Large intestine (tissue), 3 donors: ENCODE data around the gene CAMTA2. TPM values are rescaled to one million over a fixed set of nuclear protein-coding genes. Genes with fewer than 3 reads are reported as not detected.

Experiments
- DNase-seq, 2 donors: peaks; one replicate each; pipeline versions ENCODE4 v3.0.0 to v3.0.0-alpha.2; 2013
- H3K27ac ChIP-seq: one replicate; pipeline ENCODE4 v1.5.1; 2013; ENCODE audit warnings: low read length
- H3K27me3 ChIP-seq: 2 replicates; pipeline ENCODE4 v1.6.1; 2013; ENCODE audit warnings: low read length; ENCODE audit not compliant: control insufficient read depth, insufficient read depth
- H3K36me3 ChIP-seq: 2 replicates; pipeline ENCODE4 v1.6.1; 2013; ENCODE audit warnings: low read length; ENCODE audit not compliant: control insufficient read depth, insufficient read depth
- H3K4me1 ChIP-seq: one replicate; pipeline ENCODE4 v1.6.1; 2013; ENCODE audit warnings: low read length; ENCODE audit not compliant: control insufficient read depth, insufficient read depth
- H3K4me3 ChIP-seq: one replicate; pipeline ENCODE4 v1.5.1; 2013; ENCODE audit warnings: low read length
- H3K9me3 ChIP-seq: one replicate; pipeline ENCODE4 v1.6.1; 2013; ENCODE audit warnings: mild to moderate bottlenecking, low read depth, low read length, moderate library complexity; ENCODE audit not compliant: control insufficient read depth
- WGBS: methylation state at CpG from one replicate; pipeline ENCODE4 v1.1.5; 2013; ENCODE audit warnings: low lambda C conversion rate; ENCODE audit not compliant: insufficient coverage; 5-methylcytosine and 5-hydroxymethylcytosine counted together
- polyA plus RNA-seq: library from polyadenylated mRNA; unstranded; fragments of 120-200 nt; gene quantifications from one replicate; pipeline ENCODE4 v1.2.1, GENCODE V29; 2013

CAMTA2 gene
- polyA plus RNA-seq, 1 donor: 35.6 TPM

DNA sequence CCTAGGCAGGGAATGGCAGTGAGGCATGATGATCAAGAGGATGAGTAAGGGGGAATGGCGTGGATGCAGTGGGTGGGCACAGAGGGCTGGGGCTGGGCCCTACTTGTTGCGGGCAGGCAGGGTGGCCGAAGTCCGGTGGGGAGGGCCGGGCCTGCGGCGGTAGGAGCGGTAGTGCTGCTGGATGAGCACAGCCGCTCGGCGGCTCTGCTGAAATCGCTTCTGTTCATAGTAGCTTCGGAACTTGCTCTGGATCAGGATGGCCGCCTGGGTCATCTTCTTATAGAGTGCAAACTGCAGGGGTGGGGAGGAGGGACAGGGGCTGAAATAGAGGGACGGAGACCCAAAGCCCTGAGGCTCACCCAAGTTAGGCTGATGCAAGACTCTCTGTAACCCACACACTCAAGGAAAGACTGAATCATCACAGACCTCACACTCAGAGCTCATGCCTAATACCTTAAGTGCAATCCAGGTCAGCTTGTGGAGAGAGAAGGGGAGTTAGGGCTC is 18.4 kb downstream of the CAMTA2 start:
- H3K27me3 ChIP-seq: no peaks in the 10 kb centered on the region
- DNase-seq: peak in 1 of 2 donors; percentile 60
- H3K27ac ChIP-seq: peak overlapping the region; percentile 95
- H3K9me3 ChIP-seq: no peaks in the 10 kb centered on the region
- peaks cover 33% of the 10 kb centered on the region for H3K4me1 ChIP-seq
- peaks cover 48% of the 10 kb centered on the region for H3K36me3 ChIP-seq
- no CpG with 5 or more reads among the region's 15 CpGs for WGBS
- H3K4me3 ChIP-seq: peak overlapping the region; percentile 83

DNA sequence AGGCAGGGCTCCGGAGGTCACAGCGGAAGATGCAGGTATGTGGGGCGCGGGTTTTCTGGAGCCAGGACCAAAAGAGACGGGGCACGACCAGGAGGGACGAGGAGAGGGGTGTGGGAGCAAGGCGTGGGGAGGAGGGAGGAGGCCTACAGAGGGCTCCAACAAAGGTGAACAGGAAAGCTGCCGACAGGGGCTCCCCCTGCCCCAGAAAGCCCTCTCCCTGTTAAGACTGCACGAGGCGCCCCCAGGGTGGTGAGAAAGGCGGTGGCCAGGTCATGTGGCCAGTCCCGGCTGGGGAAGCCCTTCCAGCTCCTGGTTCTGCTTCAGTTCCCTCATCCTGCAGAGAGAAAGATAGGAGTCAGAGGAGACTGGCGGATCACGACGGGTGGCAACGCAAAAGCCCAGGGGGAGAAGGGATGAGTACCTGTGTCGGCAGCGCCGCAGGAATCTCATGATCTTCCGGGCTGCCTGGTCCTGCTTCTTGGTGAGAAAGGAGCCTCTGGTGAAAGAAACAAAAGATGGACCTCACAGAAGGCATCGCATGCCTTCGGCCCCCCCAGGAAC is 18.9 kb downstream of the CAMTA2 start:
- no peaks in the 10 kb centered on the region for H3K9me3 ChIP-seq
- H3K4me1 ChIP-seq: peaks cover 33% of the 10 kb centered on the region
- peaks cover 43% of the 10 kb centered on the region for H3K36me3 ChIP-seq
- peak in 1 of 2 donors; percentile 58 for DNase-seq
- H3K27me3 ChIP-seq: no peaks in the 10 kb centered on the region
- H3K4me3 ChIP-seq: peak overlapping the region; percentile 83
- peak overlapping the region; percentile 95 for H3K27ac ChIP-seq
- no CpG with 5 or more reads among the region's 23 CpGs for WGBS

DNA sequence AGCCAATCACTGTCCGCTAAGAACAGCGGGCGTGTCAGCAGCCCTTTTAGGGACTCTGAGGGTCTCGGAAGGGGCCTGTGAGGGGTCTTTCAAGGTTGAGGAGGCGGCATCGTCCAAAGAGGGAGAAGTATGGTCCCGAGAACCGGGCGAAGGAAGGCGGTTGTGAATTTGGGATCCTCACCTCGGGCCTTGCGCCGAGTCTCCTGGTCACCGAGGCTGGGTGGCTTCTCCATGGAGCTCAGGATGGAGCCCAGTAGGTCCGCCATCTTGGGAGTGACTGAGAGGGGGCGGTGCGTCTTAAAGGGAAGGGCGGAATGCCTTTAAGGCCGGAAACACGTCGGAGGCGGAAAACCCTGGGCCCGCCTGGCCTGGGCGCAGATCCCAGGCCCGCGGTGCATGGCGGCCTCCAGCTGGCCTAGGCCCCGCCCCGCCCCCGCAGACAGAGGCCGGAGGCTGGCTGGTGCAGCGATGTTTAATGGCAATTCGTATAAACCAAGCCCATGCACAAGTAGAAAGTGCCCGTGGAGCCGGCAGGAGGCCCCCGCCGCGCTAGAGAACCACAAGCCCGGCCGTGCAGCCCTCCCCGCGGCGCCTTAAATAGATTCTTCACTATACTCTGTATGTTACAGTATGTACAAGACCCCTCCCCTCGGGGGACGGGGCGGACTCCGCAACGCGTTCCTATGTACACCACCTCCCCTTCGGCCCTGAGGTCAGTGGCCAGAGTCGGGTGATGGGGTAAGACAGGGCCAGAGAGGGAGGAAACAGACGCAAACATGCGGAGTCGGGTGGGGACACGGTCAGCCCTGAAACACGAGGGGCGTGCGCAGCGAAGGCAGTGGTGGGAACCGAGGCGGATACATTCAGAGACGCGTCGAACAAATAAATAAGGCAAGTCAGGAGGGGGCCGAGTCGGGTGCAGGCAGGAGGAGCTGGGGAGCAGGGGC is 19.7 kb downstream of the CAMTA2 start, which contains the start of gene SPAG7:
SPAG7 (minus strand) TSS at position 279 of the 947 bp plus-strand sequence; CDS start at position 266, 13 bp downstream.
- peak; percentile 97 to 100 for DNase-seq
- no CpG with 5 or more reads among the region's 66 CpGs for WGBS

DNA sequence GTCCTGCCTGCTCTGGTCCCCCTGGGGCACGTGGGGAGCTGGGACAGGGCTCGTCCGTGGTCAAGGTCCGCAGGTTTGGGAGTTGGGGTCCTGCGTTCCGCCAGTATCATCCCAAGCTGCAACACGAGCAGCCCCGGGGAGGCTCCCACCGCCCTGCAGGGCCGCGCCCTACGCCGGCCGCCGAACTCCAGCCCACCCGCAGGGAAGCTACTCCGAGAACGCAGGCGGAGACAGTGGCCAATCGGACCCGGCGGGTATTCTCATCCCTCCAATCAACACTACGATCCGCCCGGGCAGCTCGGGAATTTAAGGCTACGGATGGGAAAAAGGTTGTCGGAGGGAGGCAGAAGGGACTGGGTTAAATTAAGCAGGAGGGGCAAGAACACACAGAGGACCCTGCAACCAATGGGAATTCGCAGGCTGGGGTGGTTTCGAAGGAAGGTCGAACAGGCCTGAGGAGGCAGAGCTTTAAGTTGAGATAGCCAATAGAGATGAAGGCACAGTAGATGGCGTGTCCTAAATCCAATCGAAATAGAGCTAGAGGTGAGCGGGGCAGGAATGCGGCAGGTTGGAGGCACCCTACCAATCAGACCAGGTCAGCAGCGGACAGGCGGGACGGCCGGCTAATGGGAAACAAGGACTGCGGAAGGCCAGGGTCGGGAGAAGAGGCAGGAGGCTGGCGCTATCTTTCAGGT is 20.5 kb downstream of the CAMTA2 start:
- no peaks in the 10 kb centered on the region for H3K27me3 ChIP-seq
- H3K4me1 ChIP-seq: peaks cover 33% of the 10 kb centered on the region
- peak overlapping the region; percentile 83 for H3K4me3 ChIP-seq
- peak overlapping the region; percentile 95 for H3K27ac ChIP-seq
- WGBS: no CpG with 5 or more reads among the region's 42 CpGs
- peaks cover 31% of the 10 kb centered on the region for H3K36me3 ChIP-seq
- H3K9me3 ChIP-seq: no peaks in the 10 kb centered on the region
- peak; percentile 99 to 100 for DNase-seq

More for the DNA sequence above, 19.7 kb downstream of the CAMTA2 start, which contains the start of gene SPAG7:
- H3K4me3 ChIP-seq: peak within 1 kb of the TSS; percentile 83
- peak within 1 kb of the TSS; percentile 95 for H3K27ac ChIP-seq
- H3K36me3 ChIP-seq: peaks cover 38% of the 10 kb centered on the region
- no peaks in the 10 kb centered on the region for H3K27me3 ChIP-seq
- H3K9me3 ChIP-seq: no peaks in the 10 kb centered on the region
- peaks cover 33% of the 10 kb centered on the region for H3K4me1 ChIP-seq

DNA sequence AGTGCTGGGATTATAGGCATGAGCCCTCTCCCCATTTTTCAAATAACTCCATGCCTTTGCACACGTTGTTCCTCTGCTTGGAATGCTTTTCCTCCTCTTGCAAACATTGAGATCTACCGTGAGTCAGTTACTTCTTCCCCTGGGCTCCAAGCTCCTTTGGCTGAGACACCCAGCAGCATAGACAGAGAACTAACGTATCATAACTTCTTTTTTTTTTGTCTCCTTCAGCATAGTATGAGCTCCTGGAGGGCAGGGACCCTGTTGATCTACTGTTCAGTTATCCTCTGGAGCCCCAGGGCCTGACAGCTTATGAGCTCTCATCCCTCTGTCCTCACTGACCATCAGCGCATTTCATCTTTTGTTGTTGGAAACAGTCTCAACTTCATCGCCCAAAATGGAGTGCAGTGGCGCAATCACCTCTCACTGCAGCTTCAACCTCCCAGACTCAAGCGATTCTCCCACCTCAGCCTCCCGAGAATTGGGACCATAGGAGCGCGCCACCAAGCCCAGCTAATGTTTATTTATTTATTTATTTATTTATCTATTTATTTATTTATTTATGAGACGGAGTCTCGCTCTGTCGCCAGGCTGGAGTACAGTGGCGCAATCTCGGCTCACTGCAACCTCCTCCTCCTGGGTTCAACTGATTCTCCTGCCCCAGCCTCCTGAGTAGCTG is 22.0 kb downstream of the CAMTA2 start:
- Histone ChIP-seq H3K4me1 (peaks cover 33% of the 10 kb centered on the region), H3K27ac (no peak overlapping the region), H3K4me3 (no peak overlapping the region), H3K27me3 (no peaks in the 10 kb centered on the region), H3K9me3 (no peaks in the 10 kb centered on the region), H3K36me3 (peaks cover 25% of the 10 kb centered on the region)
- WGBS: 100% methylated on average over 3 of the region's 15 CpGs
- DNase-seq: no peak

DNA sequence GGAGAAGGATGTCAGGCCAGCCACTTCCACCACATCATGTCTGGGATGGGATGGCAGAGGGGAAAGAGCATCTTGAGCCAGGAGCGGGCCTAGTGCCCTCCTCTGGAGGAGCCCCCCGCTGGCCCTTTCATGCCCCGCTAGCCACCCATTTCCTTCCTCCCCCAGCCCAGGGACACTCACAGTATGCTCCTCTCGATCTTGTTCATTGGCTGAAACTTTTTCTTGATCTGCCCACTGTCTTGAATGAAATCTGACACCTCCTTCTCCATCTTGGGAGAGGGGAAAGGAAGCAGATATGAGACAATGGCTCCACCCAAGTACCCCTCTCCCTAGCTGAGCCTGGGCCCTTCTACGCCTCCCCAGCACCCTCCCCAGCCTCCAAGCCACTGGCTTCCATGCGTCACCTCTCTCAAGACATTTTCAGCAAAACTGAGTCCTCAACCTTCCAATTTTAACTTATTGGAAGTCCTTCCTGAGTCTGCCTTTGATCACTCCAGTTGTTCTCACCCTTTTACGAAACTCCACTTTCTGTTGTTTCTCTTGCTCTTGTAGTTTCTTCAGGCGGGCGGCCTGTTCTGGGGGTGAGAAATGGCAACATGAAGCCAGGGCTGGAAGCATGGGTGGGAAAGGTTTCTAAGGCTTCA is 27.1 kb downstream of the CAMTA2 start:
- H3K27me3 ChIP-seq: no peaks in the 10 kb centered on the region
- H3K9me3 ChIP-seq: no peaks in the 10 kb centered on the region
- no peak overlapping the region for H3K4me3 ChIP-seq
- peaks cover 27% of the 10 kb centered on the region for H3K36me3 ChIP-seq
- WGBS: no CpG with 5 or more reads among the region's 9 CpGs
- peaks cover 13% of the 10 kb centered on the region for H3K4me1 ChIP-seq
- DNase-seq: no peak
- H3K27ac ChIP-seq: no peak overlapping the region

DNA sequence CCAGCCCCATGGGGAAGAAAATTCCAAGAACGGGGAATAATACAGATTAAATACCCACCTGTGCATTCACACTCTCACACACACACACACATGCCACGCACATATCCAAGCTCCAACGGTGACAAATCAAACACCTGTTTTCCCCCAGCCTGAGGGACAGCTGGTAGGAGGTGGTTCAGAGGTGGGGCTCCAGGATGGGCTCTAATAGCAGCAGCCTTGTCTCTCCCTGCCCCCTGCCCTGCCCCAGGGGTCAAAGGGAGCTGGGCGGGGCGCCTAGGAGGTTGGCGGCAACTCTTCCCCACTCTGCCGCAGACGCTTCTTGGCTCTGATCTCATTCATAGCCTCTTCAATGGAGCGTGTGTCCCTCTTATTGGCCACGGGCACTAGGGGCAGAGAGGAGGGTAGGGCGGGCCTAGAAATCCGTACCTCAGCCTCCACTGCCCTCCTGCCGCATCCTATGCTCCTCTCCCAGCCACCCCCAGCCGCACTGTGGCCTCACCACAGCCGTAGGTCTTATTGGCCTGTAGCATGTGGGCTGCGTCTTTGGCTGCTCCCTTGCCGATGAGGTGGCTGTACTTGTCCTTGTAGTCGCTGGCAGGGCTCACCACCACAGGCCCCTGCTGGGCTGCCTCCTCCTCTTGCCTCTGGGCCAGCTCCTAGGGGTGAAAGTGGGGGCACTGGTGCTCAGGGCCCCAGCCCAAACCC is 28.1 kb downstream of the CAMTA2 start:
- H3K27ac ChIP-seq: peak overlapping the region; percentile 8
- peak in 1 of 2 donors; percentile 65 for DNase-seq

DNA sequence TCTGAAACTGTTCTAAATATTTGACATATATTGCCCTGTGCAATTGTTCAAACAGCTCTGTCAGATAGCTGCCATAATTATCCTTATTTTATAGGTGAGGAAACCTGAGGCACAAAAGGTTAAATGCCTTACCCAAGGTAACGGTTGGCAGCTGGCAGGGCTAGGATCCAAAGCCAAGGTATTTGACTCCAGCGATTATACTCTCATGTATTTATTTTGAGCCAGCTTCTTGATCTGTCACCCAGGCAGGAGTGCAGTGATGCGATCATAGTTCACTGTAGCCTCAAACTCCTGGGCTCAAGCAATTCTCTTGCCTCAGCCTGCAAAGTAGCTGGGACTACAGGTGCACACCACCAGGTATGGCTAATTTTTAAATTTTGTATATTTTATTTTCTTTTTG is 29.4 kb downstream of the CAMTA2 start:
- Histone ChIP-seq H3K27me3 (no peaks in the 10 kb centered on the region), H3K9me3 (no peaks in the 10 kb centered on the region), H3K36me3 (peaks cover 27% of the 10 kb centered on the region), H3K4me3 (no peak overlapping the region), H3K4me1 (peaks cover 12% of the 10 kb centered on the region), H3K27ac (no peak overlapping the region)
- no peak for DNase-seq
- no CpG with 5 or more reads among the region's 3 CpGs for whole genome bisulfite sequencing

More for the DNA sequence above, 28.1 kb downstream of the CAMTA2 start:
- H3K4me3 ChIP-seq: no peak overlapping the region
- H3K9me3 ChIP-seq: no peaks in the 10 kb centered on the region
- peaks cover 12% of the 10 kb centered on the region for H3K4me1 ChIP-seq
- no peaks in the 10 kb centered on the region for H3K27me3 ChIP-seq
- H3K36me3 ChIP-seq: peaks cover 27% of the 10 kb centered on the region
- no CpG with 5 or more reads among the region's 18 CpGs for WGBS

DNA sequence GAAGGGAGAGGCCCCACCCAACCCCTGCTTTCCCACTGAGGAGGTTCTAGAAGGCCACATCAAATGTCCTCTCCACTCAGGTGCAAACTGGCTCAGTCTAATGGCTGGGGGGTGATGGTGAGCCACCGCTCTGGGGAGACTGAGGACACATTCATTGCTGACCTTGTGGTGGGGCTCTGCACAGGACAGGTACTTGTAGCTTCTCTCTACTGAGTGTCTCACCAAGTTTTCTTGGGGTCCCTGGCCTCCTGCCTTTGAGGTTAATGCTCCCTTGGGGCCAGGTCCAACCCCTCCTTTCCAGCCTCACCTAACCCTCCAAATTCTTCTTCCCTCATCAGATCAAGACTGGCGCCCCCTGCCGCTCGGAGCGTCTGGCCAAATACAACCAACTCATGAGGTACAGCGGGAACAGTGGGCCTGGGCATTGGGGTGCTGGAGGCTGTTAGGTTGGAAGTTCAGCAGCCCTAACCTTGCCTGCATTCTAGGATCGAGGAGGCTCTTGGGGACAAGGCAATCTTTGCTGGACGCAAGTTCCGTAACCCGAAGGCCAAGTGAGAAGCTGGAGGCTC is 30.9 kb downstream of the CAMTA2 start:
- no peak overlapping the region for H3K27ac ChIP-seq
- no peaks in the 10 kb centered on the region for H3K9me3 ChIP-seq
- no peak overlapping the region for H3K4me3 ChIP-seq
- no peak for DNase-seq
- no peaks in the 10 kb centered on the region for H3K27me3 ChIP-seq
- H3K4me1 ChIP-seq: peaks cover 15% of the 10 kb centered on the region
- WGBS: no CpG with 5 or more reads among the region's 10 CpGs
- peaks cover 24% of the 10 kb centered on the region for H3K36me3 ChIP-seq
